SKM-1 (cell line): ENCODE measurements around the gene SEMA6B.
A peak's percentile ranks its signal among the peaks of the same experiment; 100 is the strongest.
"Not testable (repeated sequence)": the region's sequence is repeated elsewhere in the genome, so short reads cannot be mapped to it uniquely, and the experiment has no call there.

ENCODE experiments used
- DNase-seq: peaks from one replicate; lab custom pipeline; 2025; ENCODE audit not compliant: unreplicated experiment; lab: John Stamatoyannopoulos, UW

Gene SEMA6B

DNA sequence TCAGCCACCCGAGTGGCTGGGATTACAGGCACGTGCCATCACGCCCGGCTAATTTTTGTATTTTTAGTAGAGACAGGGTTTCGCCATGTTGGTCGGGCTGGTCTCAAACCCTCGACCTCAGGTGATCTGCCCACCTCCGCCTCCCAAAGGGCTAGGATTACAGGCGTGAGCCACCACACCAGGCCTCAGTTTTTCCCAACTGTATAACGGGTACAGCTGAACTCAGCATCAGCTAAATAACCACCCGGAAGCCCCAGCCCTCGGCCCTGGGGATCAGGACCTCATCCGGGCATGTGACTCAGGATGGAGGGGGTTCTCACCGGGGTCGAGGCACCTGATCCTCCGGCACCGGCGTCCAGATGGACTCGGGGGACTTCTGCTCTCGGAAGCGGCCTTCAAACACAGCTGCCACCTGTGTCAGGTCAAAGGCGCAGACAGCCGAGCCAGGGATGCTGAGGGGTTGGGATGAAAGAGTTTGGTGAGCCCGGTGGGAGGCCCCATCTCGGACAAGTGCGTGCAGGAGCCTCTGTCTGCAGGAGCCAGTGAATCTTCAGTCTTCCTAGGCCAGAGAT, 8.9 kb downstream of the SEMA6B start:
- DNase-seq: no peak

GRCh38 chr19:4550018-4550417, 9.5 kb downstream of the SEMA6B start:
- DNase-seq: no peak

DNA sequence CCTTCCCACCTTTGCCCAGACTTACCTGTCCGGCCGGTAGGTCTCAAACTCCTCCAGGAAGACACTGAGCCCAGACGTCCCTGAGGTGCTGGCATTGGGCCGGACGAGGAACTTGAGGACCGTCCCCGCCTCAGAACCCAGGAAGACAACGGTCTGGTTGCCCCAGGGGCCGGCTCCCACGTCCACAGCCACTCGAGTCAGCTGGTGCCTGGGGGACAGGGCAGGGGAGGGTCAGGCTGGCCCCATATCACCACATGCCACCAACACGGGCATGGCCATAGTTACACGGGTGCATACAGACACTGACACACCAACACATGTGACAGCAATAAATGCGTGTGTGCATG, 11.3 kb downstream of the SEMA6B start:
- DNase-seq: no peak

GRCh38 chr19:4547303-4548237, 11.9 kb downstream of the SEMA6B start:
- DNase-seq: no peak

GRCh38 chr19:4543842-4544647, 15.4 kb downstream of the SEMA6B start:
- DNase-seq: no peak

DNA sequence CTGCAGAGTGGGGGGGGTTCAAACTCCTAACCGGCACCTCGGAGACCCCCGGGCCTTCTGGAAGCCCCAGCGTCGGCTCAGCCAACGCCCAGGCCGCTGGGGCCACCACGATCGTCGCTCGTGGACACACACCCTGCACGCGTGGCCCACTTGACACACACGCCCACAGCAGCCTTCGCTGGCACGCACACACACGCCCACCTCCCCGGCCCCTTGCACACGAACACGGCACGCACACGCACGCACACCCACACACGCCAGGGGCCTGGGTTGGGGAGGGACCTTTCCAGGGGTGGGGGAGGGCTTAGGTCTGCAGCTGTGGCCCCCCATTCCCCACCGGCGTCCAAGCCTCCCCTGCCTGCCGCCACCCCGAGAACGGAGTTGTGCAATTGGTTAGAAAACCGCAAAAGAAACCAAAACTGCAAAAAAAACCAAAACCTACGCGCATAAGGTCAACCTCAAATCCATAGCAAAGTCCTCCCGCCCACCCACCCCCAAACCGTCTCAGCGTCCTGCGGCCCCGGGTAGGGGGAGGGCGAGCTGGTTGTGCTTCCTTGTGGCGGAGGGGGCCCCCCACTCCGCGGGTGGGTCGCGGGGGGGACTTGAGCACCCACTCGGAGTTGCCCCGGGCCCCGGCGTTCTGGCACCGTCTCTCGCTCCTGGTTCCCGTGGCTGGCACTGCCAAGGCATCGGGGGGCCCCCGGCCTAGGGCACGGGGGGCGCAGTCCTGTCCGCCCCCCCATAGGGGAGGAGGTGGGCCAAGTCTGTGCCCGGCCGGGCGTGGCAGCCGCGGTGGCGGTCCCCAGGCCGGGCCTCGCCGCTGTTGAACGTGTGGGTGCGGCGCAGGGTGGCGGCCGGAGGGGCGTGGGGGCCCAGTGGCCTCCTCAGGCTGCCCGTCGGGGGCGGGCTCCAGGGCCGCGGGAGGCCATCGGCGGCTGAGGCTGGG, 16.3 kb downstream of the SEMA6B start:
- peak; percentile 38 for DNase-seq

DNA sequence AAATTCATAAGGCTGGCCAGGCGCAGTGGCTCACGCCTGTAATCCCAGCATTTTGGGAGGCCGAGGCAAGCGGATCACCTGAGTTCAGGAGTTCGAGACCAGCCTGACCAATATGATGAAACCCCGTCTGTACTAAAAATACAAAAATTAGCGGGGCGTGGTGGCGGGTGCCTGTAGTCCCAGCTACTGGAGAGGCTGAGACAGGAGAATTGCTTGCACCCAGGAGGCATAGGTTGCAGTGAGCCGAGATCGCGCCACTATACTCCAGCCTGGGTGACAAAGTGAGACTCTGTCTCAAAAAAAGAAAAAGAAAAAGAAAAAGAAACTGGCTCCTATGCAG, 17.7 kb downstream of the SEMA6B start:
- not testable (repeated sequence) for DNase-seq

DNA sequence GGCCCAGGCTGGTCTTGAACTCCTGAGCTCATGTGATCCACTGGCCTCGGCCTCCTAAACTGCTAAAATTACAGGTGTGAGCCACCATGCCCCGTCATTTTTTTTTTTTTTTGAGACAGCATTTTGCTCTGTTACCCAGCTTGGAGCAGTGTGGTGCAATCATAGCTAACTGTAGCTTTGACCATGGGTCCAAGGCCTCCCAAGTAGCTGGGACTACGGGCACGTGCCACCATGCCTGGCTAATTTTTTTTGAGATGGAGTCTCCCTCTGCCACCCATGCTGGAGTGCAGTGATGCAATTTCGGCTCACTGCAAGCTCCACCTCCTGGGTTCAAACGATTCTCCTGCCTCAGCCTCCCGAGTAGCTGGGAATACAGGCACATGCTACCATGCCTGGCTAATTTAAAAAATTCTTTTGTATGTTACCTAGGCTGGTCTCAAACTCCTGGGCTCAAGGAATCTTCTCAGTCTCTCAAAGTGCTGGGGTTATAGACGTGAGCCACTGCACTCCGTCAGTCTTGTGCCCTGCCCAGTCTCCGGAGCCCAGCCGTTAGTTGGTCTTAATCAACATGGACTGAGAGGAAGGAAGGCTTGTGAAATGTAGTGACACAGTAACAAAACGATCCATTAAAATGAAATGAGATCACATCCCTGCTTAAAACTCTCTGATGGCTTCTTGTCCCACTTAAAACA, 18.2 kb downstream of the SEMA6B start:
- peak; percentile 88 for DNase-seq

- DNase-seq: peak; percentile 95
Measured at GRCh38 chr19:4539693-4540581, 19.5 kb downstream of the SEMA6B start, which contains the start of gene LRG1. Gene LRG1 (minus strand): TSS chr19:4540036. CDS start chr19:4540013, 23 bp downstream.

DNA sequence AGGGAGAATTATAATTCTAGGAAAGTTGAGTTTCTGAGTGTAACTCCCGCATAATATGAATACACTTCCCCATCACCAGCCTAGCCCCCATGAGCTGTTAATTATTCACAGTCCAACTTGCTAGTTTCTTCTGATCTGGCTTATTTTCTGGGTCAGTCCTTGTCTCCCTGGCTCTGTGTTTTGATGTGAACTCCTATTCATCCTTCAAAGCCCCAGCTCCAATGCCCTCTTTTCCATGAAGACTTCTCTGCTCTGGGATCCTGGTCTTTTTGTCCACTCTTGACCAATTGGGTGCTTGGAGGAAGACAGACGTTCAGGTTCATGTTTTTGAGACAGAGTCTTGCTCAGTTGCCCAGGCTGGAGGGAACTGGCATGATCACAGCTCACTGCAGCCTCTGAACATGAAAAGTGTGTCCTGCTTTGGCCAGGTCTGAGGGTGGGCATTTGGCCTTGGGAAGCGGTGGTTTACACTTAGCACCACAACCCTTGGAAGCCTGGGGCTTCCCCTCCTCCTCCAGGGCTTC, 20.3 kb downstream of the SEMA6B start:
- DNase-seq: no peak

GRCh38 chr19:4538601-4538954, 20.9 kb downstream of the SEMA6B start:
- DNase-seq: no peak

- DNase-seq: no peak
Measured at GRCh38 chr19:4537953-4538600, 21.4 kb downstream of the SEMA6B start.

DNA sequence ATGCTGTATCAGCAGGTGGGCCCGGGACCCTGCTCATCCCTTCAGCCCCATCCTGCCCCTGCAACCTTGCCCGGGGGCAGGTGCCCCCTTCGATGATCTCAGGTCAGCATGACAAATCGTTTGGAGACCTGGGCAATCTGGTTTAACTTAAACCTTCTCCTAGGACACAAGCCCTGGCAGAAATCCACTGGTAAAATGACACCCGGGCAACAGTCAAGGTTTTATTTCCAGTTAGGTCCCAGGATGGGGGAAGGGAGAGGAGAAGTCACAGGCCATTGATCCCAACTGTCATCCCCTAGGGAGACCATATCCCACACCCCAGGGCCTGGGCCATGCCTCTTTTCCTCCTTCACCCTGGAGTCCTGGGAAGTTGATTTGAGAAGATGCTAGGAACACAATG, 22.7 kb downstream of the SEMA6B start:
- DNase-seq: no peak

GRCh38 chr19:4534836-4535658, 24.4 kb downstream of the SEMA6B start, which contains the start of gene PLIN5:
Gene PLIN5 (minus strand): TSS chr19:4535224. CDS start chr19:4534074, 1,150 bp downstream.
- no peak for DNase-seq

- DNase-seq: no peak
Measured at GRCh38 chr19:4533835-4534424, 25.6 kb downstream of the SEMA6B start.

- DNase-seq: no peak
Measured at GRCh38 chr19:4533334-4533733, 26.1 kb downstream of the SEMA6B start.

GRCh38 chr19:4531562-4532165, 27.8 kb downstream of the SEMA6B start:
- DNase-seq: no peak
